ENCODE data around the gene USP26. TPM values are rescaled to one million over a fixed set of nuclear protein-coding genes. Genes with fewer than 3 reads are reported as not detected.

The USP26 gene
- total and polyA plus RNA-seq, 2 donors (not counting 3 experiments of a cell fraction or from before 2014, with no cell fraction given) = not detected

GRCh38 chrX:132990835-132991234 is 106.1 kb downstream of the USP26 start:
- no peaks in the 10 kb centered on the region for H3K27me3 ChIP-seq (ENCODE audit: control insufficient read depth in 2 of 2, insufficient read depth in 2 of 2, low read length in 2 of 2)
- BruUV-seq (replicated peaks) = no TSS peak
- no peaks in the 10 kb centered on the region for H3K79me2 ChIP-seq (ENCODE audit: control insufficient read depth, insufficient read depth, low read length)
- H2AFZ ChIP-seq (ENCODE audit: low read depth, low read length) = no peak overlapping the region
- H3K4me2 ChIP-seq (ENCODE audit: insufficient read depth, low read length) = no peak overlapping the region
- POLR2A ChIA-PET = no interaction called here
- CTCF ChIA-PET = no interaction called here
- no peaks in the 10 kb centered on the region for H3K9me3 ChIP-seq (replicated peaks; ENCODE audit: control insufficient read depth, insufficient read depth, low read length)
- no peak for TF ChIP-seq EZH2 (IDR thresholded peaks at IDR 0.05; ENCODE audit: borderline replicate concordance, low read depth, low read length, severe bottlenecking)
- TF ChIP-seq MAX (IDR thresholded peaks at IDR 0.05; ENCODE audit: insufficient read depth, insufficient read length) = no peak
- no peak for TF ChIP-seq MYC (IDR thresholded peaks at IDR 0.05; ENCODE audit: low read depth, low read length)
- TF ChIP-seq POLR2A (IDR thresholded peaks at IDR 0.05; ENCODE audit: low read depth, low read length) = no peak
- TF ChIP-seq JUN (IDR thresholded peaks at IDR 0.05; ENCODE audit: borderline replicate concordance, insufficient read depth, insufficient read length, low read depth) = no peak
- no peak for TF ChIP-seq POLR2AphosphoS5 (IDR thresholded peaks at IDR 0.05; ENCODE audit: insufficient read depth, low read depth, low read length)
- no peak for TF ChIP-seq CTCF (IDR thresholded peaks at IDR 0.05; ENCODE audit: extremely low read depth in 1 of 2, insufficient read depth in 1 of 2, low read depth in 1 of 2, low read length in 2 of 2)
- TF ChIP-seq GATA2 (IDR thresholded peaks at IDR 0.05; ENCODE audit: insufficient read depth, insufficient read length, low read depth, low read length) = no peak
- no peak for TF ChIP-seq FOS (IDR thresholded peaks at IDR 0.05; ENCODE audit: borderline replicate concordance, insufficient read depth, low read length)
- H3K4me3 ChIP-seq (replicated peaks in 1 of 3; ENCODE audit: insufficient read depth in 1 of 3, low read depth in 1 of 3, low read length in 3 of 3) = no peak overlapping the region
- H3K36me3 ChIP-seq (ENCODE audit: control insufficient read depth in 2 of 2, extremely low read depth in 1 of 2, insufficient read depth in 2 of 2, low read length in 2 of 2) = no peaks in the 10 kb centered on the region
- H4K20me1 ChIP-seq (replicated peaks; ENCODE audit: control insufficient read depth, extremely low read depth, insufficient read depth, low read length) = no peaks in the 10 kb centered on the region
- no peaks in the 10 kb centered on the region for H3K9me1 ChIP-seq (replicated peaks; ENCODE audit: control insufficient read depth, extremely low read depth, insufficient read depth, low read length)
- no peak overlapping the region for H3K9ac ChIP-seq (replicated peaks; ENCODE audit: extremely low read depth, insufficient read depth, low read length)
- intact Hi-C loops (cut with micrococcal nuclease) (no loop called here), dilution Hi-C loops (cut with MboI; ENCODE audit: extremely low pct_ligation_motif_present, low sequenced_read_pairs) (no loop called here)
- FAIRE-seq = no peak
- DNase-seq (ENCODE audit: low read depth, low spot score) = no peak
- no peak overlapping the region for H3K27ac ChIP-seq (ENCODE audit: insufficient read depth, low read depth, low read length)
- H3K4me1 ChIP-seq (ENCODE audit: control insufficient read depth, extremely low read depth, insufficient read depth, low read length) = no peaks in the 10 kb centered on the region
